Spleen (tissue), 7 donors: ENCODE results near the gene PIP4P1.

ENCODE experiments used
- POLR2A ChIP-seq, 3 donors: fragments of 450-650 bp; IDR thresholded peaks; one replicate each; pipeline ENCODE4 v1.5.1; 2017; ENCODE audit warnings: antibody characterized with exemption in 3 of 3, mild to moderate bottlenecking in 1 of 3
- POLR2AphosphoS5 ChIP-seq, 3 donors: sonication (generic); formaldehyde crosslinking; IDR thresholded peaks; one replicate each; pipeline ENCODE4 v1.5.1; 2017; ENCODE audit warnings: antibody characterized with exemption in 3 of 3
- TF ChIP-seq, protein P1 (sequence below), 11 experiments: fragments of 200-600 bp in 7 of 11; fragments of 450-650 bp in 4 of 11; sonication (generic) in 4 of 11; IDR thresholded peaks in 8 of 11; conservative IDR thresholded peaks in 3 of 11; 1 replicate in 7 of 11; 2 replicates in 4 of 11; pipeline versions ENCODE4 v1.4.0 to v1.8.0; 2016 to 2021; ENCODE audit warnings: antibody characterized with exemption in 11 of 11, inconsistent platforms in 4 of 11, mild to moderate bottlenecking in 1 of 11
- donor health status: DM: no; HTN: no; CAD: no; lungs with moderate emphysema.
- donor health status: DM: no; HTN: no; CAD: no.
- donor health status: DM: no; HTN: no; CAD: no.

DNA sequence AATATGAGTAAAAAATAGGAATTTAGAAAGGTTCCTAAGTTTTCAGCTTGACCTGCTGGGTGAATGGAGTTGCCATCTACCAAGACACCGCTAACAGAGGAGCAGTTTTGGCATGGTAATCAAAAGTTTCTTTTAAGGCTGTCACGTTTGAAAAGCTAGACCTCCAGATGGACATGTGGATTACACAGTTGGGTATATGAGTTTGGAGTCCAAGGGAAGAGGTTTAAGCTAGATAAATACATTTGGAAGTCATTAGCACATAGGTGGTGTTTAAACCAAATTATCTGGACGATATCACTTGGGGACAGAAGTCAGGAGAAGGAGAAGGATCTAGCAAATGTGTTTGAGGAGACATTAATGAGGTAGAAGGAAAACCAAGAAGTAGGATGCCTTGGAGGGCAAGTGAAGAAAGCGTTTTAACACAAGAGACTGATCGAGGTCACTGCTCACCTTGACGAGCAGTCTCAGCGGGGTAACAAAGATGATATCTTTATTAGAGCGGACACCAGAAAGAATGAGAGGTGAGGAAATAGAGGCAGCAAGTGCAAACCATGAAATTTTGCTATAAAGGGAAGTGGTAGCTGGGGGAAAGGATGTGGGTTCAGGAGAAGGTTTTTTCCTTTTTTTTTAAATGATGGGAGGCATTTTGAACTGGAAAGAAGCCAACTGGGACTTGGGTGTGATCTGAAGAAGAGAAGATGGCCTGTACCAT lies 25.6 kb upstream of the PIP4P1 start:
- TF ChIP-seq, protein P1, sequence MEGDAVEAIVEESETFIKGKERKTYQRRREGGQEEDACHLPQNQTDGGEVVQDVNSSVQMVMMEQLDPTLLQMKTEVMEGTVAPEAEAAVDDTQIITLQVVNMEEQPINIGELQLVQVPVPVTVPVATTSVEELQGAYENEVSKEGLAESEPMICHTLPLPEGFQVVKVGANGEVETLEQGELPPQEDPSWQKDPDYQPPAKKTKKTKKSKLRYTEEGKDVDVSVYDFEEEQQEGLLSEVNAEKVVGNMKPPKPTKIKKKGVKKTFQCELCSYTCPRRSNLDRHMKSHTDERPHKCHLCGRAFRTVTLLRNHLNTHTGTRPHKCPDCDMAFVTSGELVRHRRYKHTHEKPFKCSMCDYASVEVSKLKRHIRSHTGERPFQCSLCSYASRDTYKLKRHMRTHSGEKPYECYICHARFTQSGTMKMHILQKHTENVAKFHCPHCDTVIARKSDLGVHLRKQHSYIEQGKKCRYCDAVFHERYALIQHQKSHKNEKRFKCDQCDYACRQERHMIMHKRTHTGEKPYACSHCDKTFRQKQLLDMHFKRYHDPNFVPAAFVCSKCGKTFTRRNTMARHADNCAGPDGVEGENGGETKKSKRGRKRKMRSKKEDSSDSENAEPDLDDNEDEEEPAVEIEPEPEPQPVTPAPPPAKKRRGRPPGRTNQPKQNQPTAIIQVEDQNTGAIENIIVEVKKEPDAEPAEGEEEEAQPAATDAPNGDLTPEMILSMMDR (IDR thresholded peaks at IDR 0.05 in 8 of 11, conservative IDR thresholded peaks at IDR 0.05 in 3 of 11), result no peak
- TF ChIP-seq POLR2A (IDR thresholded peaks at IDR 0.05) (no peak), POLR2AphosphoS5 (IDR thresholded peaks at IDR 0.05) (no peak)
